Measurements from ENCODE around the gene EXOC4.

GRCh38 chr7:133997463-133997862 lies 744.6 kb downstream of the EXOC4 start:
- TF ChIP-seq CTCF (IDR thresholded peaks at IDR 0.05; ENCODE audit: low read depth, low read length, poor library complexity, severe bottlenecking) (no peak), EZH2phosphoT487 (IDR thresholded peaks at IDR 0.05; ENCODE audit: borderline replicate concordance, low read length) (no peak)

All from DOHH2 (cell line).